NCI-H1092 treated with DMSO at 0.1 percent for 48 hours (cell line): ENCODE data around the gene C1orf159.
"Not testable (repeated sequence)": the region's sequence is repeated elsewhere in the genome, so short reads cannot be mapped to it uniquely, and the experiment has no call there.

Experiments
- DNase-seq: peaks from one replicate; lab custom pipeline; 2025; lab: John Stamatoyannopoulos, UW

The C1orf159 gene

GRCh38 chr1:1067284-1067859 is 48.5 kb downstream of the C1orf159 start:
- no peak for DNase-seq

- DNase-seq, result no peak
These were observed 49.2 kb downstream of the C1orf159 start for GRCh38 chr1:1066403-1067283.

- not testable (repeated sequence) for DNase-seq
These were observed 50.0 kb downstream of the C1orf159 start for GRCh38 chr1:1065940-1066304.

GRCh38 chr1:1065265-1065939 is 50.5 kb downstream of the C1orf159 start:
- DNase-seq, result no peak

- DNase-seq, result no peak
These were observed 51.7 kb downstream of the C1orf159 start for GRCh38 chr1:1063945-1064831.

- DNase-seq, result no peak
These were observed 52.5 kb downstream of the C1orf159 start for GRCh38 chr1:1063261-1063944.

GRCh38 chr1:1062348-1063163 is 53.3 kb downstream of the C1orf159 start:
- no peak for DNase-seq

GRCh38 chr1:1061682-1062345 is 54.1 kb downstream of the C1orf159 start:
- no peak for DNase-seq

GRCh38 chr1:1060281-1061000 is 55.4 kb downstream of the C1orf159 start:
- DNase-seq, result no peak

- peak; percentile 8 for DNase-seq
These were observed 56.2 kb downstream of the C1orf159 start for GRCh38 chr1:1059494-1060280.

GRCh38 chr1:1058921-1059493 is 56.9 kb downstream of the C1orf159 start:
- no peak for DNase-seq

- no peak for DNase-seq
These were observed 57.6 kb downstream of the C1orf159 start for GRCh38 chr1:1058088-1058905.

- DNase-seq, result not testable (repeated sequence)
These were observed 58.2 kb downstream of the C1orf159 start for GRCh38 chr1:1057769-1058087.

- DNase-seq, result no peak
These were observed 59.8 kb downstream of the C1orf159 start for GRCh38 chr1:1055841-1056736.

- DNase-seq, result no peak
These were observed 60.9 kb downstream of the C1orf159 start for GRCh38 chr1:1054971-1055370.

- DNase-seq, result no peak
These were observed 61.7 kb downstream of the C1orf159 start for GRCh38 chr1:1054099-1054700.
